GM18508 (cell line): ENCODE data around the gene NDUFB4.

ENCODE experiments used
- ATAC-seq: cut with Tn5 transposase; IDR thresholded peaks from one replicate; pipeline ENCODE4 v1.9.1; 2021; ENCODE audit warnings: moderate number of reproducible peaks; ENCODE audit not compliant: insufficient read depth, unreplicated experiment

Gene NDUFB4

DNA sequence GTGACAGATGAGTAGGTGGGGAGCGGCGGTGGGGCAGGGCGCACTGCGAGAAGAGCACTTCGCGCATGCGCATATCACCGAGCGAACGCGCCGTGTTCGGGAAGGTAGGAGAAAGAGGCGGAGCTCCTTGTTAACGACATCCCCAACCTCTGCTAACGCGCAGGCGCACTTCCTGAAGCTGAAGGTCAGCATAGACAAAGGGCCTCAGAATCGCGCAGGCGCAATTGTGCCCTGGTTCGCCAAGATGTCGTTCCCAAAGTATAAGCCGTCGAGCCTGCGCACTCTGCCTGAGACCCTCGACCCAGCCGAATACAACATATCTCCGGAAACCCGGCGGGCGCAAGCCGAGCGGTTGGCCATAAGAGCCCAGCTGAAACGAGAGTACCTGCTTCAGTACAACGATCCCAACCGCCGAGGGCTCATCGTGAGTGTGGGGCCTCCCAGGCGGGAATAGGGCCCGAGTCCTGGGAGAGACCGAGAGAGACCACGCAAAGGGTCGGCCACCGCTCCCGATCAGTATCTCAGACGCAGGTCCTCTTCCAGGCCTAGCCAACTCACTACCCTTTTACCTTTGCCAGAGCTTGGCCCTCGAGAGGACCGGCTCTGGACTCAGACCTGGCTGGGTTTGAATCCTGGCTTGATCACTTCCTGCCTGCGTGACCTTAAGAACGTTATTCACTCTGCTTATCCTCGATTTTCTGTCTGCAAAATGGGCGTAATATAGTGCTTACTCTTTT is at the start of gene NDUFB4:
NDUFB4 (plus strand) TSS at position 221 of the 737 bp plus-strand sequence; CDS start at position 245, 24 bp downstream.
- ATAC-seq = peak; percentile 88

DNA sequence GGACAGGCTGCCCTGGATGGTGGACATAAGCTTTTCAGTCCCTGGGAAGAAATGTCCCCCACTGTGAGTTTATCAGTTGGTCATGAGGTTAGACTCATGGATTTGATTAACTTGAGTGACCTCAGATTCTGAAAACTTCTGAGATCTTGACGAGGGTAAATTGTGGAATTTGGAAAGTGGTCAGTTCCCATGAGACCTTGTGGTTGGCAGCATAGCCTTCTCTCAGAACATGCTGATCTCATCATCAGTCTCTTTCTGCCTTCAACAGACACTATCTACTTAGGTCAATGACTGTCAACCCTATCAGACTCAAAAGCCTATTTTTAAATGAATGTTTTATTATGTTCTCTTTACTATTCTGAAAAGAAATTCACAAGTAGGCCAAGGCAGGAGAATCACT is 45.6 kb upstream of the NDUFB4 start:
- no peak for ATAC-seq

DNA sequence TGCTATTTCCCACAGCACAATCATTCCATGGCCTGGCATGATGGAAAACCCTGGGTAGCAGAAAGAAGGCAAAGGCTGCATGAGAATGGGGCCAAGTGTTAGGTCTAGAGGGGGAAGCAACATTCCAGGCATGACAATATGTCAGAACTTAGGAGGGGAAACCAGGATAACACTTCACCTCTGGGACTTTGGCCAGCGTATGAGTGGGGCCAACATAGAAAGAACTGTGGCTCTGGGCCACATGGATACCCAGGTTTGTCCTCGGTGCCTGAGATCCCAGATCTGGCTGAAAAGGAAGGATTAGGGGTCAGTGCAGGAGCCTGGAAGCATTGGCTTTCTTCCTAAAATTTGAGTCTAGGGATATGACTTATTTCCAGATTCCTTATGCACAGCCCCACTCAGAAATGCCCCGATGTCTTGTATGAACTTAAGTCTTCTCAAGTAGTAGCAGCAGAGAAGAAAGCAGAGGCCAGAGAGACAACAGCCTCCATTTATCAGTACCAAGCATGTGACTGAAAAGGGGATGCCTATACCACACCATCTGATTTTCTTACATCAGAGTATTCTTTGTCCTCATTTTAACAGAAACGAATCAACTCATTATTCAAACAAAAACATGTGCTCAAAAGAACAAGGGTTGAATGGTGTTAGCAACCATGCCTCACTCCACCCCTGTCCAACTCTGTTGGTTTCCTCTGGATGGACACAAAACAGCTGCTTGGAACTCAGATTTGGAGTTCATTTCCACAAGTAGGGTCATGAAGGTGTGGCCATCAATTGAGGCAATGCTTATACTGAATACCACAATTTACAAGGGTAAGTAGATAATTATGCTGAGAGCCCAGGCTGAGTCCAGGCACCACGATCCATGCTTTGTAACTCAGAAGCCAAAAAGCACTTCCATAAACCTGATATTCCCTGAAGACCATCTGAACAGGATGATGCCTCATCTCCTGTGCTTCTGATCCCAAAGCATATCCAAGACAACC is 43.7 kb upstream of the NDUFB4 start:
- ATAC-seq = no peak

DNA sequence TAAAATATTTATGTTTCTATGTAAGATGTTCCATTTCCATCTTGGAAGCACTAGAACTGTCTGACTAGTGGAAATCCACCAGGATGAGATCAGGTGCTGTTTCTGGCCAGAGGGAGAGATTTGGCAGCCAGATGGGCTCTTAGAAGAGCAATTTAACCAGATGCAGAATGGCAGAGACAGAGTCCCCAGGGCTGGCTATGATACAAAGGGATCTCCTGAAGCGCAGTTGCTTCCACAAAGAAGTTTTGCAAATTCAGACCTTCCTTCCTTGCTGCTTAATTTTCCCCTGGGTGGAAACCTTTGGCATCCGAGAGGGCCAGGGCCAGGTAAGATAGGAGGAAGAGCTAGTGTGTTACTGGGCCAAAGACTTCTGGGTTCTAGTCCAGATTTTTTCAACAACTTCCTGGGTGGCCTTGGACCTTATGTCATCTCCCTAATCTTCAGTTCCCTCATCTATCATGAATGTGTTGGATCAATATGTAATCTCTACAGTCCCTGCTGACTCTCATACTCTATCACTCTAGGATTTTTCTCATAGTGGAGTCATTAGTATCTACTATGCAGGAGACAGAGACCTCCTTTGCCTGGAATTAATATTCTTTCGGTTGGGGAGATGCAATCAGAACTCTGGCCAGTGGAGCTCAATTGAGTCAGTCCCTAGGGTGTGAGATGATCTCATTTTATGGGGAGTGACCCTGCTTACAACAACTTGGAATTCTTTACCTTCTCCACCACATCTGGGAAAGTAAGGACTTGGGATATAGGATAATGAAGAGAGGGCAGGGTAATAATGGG is 41.1 kb upstream of the NDUFB4 start:
- no peak for ATAC-seq

DNA sequence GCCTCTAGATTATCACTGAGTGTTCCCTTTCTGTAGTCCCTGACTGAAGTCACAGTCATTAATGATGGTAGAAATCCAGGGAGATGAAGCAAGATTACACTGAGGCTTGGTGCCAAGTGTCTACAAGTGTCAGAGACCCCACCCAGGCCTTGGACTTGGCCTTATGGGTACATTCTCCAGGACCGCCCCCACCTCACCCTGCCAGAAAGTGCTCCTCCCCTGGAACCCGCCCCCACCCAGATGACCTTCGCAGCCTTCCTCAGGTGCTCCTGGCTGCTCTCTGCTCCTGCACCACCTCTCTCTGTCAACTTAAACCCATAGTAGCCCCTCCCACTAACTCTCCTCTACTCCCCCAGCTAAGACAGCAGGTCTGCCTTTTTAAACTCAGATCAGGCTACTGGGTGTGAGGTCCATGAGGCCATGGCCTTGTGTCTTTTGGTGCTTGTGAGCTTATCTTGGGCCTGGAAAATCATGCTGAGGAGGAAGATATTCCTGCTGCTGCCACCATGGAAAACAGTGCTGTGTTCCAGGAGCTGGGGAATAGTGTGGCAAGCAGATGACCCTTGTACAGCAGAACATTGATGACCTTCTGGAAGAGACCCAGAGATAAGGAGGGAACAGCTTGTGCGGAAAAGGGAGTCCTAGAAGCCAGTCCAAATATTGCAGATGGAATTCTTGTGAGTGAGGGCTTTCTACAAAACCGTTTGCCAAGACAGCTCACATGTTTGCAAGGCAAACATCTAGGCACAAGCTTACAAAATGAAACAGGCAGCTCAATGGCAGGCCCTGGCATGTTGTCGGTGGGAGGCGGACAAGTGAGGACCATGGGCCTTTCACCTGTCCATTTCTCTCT is 40.3 kb upstream of the NDUFB4 start:
- ATAC-seq = no peak

DNA sequence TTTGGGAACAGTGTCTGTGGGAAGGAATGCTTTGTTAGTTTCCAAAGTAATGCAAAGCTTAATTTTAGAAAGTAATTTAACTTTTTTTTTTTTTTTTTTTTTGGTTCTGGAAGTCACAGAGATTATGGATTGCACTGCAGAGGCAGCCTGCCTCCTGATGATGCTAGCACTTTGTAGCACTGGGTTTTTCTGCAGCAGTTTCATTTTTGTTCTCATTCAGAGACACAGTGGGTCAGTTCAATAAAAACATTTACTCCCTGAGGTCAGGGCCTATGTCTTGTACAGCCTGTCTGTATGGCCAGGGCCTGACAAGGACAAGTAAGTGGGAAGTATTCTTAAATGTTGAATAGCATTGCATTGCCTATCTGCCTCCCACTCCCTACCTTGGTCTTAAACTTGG is 39.0 kb upstream of the NDUFB4 start:
- ATAC-seq = no peak

DNA sequence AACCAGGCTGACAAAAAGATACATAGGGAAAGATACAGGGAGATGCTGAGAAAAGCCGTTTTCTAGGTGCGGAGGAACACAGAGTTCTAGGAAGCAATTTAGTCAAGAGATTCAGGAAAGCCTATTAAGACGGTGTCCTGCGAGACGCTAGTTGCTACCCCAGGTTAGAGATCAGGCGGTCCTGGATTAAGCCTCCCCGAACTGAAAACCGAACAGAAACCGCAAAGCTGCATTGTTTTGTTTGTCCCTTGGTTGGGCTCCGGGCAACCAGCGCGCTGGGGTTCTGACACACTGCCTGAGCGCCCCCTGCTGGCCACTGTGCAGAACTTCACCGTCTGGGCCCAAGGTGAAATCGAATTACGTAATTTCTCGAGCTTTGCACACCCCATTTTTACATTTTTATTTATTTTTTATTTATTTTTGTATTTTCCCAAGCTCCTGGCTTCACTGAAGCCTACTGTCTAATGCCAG is 37.3 kb upstream of the NDUFB4 start:
- ATAC-seq = peak; percentile 89

DNA sequence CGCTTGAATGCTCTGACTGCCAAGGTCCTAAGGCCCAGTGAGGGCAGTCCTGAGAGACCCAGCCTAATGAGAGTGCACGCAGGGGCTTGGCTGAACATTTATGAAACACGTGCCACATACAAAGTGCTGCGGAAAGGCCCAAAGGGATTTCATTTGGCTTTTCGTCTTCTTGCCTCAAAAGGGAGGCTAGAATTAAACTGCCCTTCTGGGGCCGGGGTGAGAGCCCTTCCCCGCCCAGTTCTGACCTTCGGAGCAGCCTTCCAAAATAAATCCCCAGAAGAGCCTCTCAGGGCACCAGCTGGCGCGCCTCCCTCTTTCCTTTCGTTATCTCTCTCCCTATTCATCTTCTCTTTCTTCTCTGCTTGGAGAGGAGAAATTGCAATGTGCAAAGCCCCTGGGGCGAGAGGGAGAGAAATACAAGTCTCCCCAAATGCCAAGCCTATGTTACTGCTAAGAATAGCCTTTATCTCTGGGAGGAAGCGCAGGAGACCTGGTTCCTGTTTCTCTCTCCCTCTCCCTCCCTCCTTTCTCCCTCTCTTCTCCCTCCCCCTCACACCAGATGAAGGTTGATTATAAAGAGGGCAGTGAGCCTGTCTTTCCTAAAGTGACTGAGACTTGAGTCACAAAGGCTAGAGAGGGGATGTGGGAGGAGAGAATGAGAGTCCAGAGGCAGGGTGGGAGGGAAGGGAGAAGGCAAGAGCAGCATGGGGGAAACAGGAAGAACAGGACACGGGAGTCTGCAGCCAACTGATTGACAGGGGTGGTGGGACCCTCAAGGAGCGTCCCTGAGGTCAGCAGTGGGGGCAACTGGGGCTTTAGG is 36.7 kb upstream of the NDUFB4 start:
- peak; percentile 25 for ATAC-seq

DNA sequence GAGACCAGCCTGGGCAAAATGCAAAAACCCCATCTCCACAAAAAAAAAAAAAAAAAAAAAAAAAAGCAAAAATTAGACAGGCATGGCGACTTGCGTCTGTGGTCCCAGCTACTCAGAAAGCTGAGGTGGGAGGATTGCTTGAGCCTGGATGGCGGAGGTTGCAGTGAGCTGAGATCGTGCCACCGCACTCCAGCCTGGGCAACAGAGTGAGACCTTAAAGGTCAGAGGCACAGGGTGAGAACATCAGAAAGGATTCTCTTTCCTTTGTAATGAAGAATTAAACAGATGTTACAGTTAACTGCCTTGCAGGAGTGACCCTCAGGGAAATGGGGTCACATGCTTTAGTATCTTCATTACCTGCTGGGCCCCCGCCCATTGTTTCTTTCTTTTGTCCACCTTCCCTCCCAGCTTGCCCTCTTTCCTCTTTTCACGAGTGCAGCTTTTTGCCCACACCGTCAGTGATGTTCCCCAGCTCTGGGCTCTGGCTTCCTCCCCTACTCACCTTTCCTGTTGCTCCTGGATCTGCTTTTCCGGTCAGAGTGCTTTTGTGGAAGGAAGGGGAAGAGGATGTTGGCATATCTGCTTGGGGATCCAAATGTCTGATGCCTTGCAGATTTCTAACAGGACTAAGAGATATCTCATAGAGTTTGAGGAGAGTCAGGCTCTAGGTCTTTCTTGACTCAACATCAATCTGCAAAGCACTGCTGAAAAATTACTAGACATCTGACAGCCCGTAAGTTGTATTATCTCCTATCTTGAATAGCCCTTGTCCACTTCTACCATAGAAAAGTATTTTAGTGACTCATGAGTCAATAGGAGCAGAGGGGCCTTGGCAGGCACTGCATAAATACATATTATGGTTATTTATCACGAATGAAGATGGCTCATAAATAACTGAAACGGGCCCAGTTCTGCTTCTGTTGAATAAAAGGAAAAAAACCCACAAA is 35.6 kb upstream of the NDUFB4 start:
- no peak for ATAC-seq

DNA sequence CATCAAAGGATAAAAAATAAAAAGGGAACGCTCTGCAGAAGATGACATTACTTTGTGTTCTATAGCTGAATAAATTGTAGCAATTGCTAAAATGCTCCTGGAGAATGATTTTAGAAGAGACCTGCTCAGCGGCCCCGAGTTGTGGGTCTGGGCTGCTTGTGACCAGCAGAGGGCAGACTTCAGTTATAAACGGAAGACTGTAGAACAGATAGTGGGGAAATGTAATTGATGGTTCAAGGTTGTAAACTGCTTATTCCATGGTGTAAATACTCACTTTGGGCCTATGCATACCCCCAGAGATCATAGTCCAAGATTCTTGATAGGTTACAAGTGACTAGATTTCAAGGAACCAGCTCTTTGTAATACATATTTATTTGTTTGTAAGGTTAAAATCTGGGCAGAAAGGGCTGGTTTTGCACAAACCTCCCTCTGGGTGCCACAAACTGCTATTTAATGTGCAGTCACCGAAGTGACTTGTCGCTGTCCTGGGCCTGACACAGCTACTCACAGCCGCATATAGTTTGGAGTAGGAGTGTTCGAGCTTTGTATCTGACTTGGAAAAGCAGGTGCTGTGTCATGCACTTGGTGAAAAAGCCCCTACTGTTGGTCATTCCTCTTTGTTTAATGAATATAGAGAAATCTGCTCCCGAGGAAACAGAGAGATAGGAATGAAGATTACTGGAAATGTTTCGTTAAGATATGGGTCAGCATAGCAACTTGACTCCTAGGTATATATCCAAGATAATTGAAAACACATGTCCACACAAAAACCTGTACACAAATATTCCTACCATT is 34.7 kb upstream of the NDUFB4 start:
- peak; percentile 39 for ATAC-seq

DNA sequence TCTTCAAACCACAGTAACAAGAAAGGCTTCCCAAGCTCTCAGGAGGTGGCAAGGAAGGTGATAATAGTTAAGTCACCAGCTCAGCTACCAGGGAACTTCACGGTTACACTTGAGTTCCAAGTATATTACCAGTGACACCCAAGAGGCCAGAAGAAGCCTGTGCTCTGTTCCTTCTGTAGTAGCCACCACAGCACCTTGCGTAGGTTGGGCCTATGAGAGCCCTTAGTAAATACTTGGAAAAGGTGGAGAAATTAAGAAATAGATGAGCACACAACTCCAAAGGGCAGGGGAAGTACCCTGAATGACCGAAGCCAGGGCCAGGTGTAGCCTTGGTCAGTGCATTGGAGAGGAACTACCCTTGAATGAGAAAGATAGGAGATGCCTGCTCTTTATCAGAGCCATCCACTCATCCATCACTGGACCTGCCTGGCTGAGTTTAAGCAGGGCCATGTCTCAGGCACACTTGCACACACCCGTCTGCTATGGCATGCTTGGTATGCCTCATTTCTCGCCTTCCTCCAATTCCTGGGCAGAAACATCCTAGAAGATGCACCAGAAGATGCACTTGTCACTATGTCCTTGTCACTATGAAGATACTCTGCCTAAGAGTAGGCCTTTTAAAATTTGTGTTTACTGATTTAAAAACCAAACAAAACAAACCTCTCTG is 32.6 kb upstream of the NDUFB4 start:
- no peak for ATAC-seq

DNA sequence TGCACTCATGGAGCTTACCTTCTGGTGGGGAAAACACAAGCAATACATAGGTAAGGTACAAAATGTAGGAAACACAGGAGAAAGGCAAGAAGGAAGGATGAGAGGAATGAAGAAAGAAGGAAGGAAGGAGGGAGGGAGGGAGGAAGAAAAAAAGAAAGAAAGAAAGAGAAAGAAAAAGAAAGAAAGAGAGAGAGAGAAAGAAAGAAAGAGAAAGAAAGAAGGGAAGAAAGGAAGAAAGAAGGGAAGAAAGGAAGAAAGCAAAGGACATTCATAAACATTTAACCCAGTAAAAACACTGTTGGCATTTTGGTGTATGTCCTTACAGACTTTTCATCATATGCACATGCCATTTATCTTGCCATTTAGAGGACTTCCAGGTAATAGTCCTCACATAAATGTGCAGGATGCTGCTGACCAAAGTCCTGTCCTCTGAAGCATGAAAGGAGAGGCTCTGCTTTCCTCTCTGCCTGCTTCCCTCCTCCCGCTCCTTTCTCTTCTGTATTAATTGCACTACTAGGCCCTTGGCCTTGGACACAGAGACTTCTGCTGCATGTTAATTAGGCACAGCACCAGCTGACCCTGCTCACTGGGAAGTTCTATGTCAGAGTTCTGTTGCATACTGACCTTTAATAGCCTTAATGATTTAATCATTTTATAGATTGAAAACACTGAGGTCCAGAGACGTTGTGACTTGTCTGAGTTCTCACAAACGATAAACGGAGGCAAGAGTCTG is 29.7 kb upstream of the NDUFB4 start:
- ATAC-seq = no peak

DNA sequence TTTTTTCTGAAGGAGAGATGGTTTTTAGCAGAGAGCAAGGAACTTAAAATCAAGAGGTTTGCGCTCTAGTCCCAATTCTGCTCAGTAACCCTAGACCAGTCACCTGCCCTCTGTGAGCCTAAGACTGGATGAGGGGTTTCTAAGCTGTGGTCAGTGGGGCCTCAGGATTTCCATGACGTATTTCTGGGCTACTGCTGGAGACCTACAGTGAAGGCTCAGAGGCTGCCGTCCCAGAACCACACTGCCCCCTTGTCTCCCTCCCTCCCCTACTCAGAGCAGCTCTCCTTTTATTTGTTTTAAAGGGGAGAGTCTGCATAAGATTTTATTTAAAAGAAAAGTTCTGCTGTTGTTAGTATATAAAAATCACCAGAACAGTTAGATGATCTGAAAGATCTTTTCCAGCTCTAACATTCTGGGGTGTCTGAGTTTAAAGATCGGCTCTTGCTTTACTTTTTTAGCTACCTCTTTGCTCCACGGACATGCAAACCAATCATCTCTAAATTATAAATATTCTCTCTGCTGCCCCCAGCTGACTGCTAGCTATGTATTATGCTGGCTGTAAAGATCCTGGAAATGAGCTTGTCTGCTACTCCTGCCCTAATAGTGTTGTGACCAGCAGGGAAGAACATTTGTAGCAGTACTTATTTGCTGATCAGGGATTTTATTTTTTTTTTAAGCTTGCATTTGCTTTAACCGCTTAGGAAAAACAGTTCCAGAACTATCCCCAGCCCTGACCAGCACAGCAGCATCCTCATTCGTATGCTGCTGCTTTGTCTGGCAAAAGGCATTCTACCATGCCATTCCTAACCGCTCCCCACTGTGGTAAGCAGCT is 28.6 kb upstream of the NDUFB4 start:
- no peak for ATAC-seq

DNA sequence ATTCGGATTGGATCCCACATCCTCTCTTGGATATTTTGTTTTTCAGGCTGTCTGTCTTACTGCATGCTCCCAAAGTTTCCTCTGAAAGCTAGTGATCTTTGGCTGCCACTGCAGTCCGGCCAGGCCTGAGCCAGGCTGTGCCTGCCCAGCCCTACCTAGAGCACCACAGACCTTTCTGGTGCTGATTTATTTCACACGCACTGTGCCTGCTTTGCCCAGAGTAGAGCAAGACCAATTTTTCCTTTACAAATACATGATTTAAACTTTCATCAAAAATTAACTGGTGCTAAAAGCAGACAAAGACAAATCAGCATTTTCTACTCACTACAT is 28.0 kb upstream of the NDUFB4 start:
- ATAC-seq = no peak

DNA sequence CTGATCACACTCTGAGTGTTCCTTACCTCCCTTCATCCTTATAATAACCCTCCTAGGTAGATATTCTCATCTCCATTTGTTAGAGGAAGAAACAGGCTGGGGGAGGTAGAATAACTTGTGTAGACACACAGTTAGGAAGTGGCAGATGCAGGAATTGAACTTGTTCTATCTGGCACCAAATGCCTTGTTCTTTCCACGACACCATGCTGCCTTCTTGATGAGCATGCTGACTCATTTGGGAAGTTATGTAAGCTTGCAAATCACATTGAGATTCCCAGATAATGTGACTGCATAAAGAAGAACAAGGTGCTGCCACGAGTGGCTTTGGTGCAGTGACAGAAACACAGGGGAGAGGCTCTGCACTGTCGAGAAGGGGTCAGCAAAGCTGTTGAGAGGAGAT is 27.5 kb upstream of the NDUFB4 start:
- ATAC-seq = no peak
